Stimulated activated CD8-positive, alpha-beta memory T cell treated with anti-CD3 and anti-CD28 coated beads, Interleukin-12 subunit alpha, Interleukin-12 subunit beta, amount 100 ng/mL, for 4 hours (primary cell): ENCODE data around the gene PRRC2B.
A peak's percentile ranks its signal among the peaks of the same experiment; 100 is the strongest.

ENCODE experiments used
- DNase-seq: peaks from one replicate; pipeline ENCODE4 v3.0.0-alpha.2; 2020; ENCODE audit warnings: low read depth

Gene PRRC2B

DNA sequence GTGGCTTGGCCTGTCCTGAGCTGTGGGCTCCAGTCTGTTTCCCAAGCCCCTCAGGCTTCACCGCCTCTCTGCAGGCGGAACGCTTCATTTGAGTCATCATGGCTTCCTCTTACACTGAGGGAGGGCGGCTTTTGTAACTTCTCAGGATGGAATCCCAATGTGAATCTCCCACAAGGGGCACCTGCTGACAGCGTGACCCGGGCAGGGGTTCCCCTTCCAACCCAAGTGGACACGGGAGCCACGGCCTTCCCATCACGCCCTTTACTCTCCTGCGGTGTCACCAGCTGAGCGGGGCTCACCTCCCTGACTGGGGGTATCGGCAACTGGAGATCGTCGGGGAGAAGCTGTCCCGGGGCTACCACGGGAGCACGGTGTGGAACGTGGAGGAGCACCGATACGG lies 124.7 kb downstream of the PRRC2B start:
- no peak for DNase-seq

DNA sequence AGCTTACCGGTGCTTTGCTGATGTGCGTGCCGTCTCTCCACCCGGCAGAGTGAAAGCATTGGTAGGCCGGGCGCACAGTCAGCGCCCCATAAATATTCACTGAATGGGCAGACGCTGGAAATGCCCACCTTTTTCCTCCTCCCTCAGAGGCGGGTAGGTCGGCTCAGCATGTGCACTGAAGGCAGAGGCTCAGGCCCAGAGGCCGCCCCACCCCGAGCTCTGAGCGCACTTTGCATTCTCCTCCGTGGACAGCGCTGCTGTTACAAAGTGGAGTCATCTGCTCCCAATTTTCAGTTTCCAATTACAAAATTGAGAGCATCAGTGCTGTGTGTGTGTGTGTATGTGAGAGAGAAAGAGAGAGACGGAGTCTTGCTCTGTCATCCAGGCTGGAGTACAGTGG lies 126.6 kb downstream of the PRRC2B start:
- no peak for DNase-seq

DNA sequence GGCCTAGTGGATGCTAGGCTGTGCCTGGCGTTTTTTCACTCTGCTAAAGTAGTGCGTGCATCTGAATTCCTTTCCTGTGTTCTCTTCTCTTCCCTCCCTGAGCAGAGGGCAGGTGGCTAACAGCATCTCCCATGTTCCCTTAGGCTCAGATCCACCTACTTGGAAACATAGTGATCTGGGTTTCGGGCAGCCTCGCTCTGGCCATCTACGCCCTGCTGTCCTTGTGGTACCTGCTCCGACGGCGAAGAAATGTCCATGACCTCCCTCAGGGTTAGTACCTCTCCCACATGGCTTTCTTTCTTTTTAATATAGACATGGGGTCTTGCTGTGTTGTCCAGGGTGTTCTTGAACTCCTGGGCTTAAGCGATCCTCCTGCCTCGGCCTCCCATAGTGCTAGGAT lies 127.3 kb downstream of the PRRC2B start:
- DNase-seq, result no peak

DNA sequence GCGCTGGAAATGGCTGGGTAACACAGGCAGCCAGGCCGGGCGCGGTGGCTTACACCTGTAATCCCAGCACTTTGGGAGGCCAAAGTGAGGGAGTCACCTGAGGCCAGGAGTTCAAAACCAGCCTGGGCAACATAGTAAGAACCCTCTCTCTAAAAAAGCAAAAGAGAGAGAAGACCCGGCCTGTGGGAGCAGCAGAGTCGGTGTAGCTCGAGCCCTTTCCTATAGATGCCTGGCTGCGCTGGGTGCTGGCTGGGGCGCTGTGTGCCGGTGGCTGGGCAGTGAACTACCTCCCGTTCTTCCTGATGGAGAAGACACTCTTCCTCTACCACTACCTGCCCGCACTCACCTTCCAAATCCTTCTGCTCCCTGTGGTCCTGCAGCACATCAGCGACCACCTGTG lies 127.9 kb downstream of the PRRC2B start:
- no peak for DNase-seq

DNA sequence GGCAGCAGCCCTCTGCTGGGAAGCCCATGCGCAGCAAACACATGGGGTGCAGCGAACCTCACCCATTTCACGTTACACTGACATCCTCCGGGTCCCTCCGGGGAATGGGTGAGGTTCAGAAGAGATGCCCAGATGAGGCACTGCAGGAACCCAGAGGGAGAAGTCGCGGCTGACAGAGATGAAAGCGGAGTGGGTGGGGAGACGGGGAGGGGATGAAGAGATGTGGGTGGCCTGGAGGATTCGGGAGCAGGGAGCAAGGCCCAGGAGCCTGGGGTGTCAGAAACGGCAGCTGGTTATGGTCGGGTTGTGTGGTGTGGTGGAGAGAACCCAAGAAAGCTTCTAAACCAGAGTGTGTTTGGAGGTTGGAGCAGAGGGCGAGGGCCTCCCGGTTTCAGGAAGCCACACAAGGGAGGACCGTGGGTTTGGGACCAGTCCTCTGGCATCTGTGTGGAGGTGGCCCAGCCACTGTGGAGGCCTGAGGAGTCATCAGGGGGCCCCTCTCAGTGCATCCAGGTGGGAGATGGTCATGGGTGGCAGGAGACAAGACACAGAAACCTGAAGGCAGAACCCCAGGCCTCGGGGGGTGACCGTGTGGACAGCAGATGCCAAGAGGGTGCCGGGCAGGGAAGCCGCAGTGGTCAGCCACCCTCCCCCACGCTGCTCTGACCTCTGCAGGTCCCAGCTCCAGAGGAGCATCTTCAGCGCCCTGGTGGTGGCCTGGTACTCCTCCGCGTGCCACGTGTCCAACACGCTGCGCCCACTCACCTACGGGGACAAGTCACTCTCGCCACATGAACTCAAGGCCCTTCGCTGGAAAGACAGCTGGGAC lies 128.6 kb downstream of the PRRC2B start:
- DNase-seq, result no peak

DNA sequence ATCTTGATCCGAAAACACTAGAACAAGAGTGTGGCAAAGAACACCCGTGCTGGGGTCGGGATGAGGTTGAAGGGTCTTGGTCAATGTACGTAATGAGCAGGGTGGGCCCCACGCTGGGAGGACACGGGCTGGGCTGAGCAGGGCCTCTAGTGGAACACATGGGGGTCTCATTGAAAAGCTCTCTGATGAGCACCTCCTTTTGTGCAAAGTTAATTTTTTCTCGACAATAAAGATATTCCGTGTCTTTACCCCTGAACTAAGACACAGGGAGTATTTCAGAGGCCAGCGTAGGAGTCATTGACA lies 129.2 kb downstream of the PRRC2B start:
- DNase-seq, result no peak

DNA sequence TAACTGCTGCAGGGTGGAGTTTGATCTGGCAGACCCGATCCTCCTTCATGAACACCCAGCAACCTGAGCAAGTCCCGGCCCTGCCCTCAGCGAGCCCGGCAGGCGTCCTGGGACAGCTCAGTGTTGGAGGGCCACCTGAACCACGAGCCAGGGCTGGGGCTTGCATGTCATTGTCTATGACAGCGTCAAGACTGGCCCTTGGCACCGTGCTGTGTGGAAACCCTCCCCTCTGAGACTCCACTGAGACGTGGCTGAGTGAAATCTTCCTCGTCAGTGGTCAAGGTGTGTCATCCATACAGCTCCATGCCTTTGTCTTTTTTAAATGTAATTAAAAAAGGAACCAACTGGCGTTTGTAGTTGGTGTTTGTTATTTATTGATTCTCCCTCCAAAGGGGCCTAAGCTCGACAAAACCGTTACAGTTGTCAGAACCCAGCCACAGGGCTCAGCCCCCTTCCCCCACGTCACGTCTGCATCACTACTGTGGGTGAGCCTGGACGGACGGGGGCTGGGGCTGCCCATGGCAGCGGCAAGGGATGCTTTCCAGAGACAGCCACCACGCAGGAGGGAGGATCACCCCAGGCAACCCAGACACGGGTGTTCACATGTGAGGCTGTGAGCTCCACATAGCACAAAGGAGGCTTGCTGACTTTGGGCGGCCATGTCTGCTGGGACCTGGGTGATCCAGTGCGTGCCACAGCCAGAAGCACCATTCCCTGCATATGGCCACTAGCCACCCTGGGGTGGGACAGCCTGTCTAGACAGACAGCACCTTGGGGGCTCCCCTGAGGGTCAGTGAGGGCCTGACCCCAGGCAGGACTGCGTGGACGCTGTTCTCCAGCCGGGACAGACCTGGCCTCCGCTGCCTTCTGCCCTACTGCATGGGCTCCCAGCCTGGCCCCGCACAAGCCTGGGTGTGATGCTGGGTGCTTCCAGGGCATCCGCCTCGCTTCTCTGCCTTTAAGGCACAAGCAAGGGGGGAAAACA lies 129.9 kb downstream of the PRRC2B start:
- no peak for DNase-seq

DNA sequence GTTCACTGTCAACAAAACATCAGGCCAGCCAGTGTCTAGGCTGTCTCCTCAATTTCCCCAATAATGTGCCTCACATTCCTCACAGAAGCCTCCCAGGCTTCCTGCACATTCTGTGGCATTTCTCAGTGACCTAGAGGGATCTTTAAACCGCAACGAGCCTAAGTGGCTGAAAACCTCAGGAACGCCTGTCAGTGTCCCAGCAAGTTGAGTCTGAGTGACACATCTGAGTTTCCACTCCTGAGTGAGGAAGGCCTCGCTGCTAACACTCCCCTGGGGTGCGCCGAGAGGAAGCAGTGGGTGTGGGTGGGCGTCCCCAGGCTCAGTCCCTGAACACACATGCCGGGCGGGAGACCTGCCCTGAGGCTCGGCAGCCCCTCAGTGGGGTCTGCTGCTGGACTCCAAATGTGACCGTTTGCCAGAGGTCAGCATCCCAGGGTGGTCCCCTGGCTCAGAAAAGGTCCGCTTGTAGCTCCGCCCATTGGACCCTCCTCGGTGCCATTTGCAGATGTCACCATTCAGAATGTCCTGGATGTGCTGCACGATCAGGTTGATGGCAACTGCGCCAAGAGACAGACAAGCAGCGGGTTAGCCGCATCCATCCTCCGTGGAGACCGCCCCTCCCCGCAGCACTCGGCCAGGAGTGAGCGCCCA lies 130.9 kb downstream of the PRRC2B start:
- no peak for DNase-seq

DNA sequence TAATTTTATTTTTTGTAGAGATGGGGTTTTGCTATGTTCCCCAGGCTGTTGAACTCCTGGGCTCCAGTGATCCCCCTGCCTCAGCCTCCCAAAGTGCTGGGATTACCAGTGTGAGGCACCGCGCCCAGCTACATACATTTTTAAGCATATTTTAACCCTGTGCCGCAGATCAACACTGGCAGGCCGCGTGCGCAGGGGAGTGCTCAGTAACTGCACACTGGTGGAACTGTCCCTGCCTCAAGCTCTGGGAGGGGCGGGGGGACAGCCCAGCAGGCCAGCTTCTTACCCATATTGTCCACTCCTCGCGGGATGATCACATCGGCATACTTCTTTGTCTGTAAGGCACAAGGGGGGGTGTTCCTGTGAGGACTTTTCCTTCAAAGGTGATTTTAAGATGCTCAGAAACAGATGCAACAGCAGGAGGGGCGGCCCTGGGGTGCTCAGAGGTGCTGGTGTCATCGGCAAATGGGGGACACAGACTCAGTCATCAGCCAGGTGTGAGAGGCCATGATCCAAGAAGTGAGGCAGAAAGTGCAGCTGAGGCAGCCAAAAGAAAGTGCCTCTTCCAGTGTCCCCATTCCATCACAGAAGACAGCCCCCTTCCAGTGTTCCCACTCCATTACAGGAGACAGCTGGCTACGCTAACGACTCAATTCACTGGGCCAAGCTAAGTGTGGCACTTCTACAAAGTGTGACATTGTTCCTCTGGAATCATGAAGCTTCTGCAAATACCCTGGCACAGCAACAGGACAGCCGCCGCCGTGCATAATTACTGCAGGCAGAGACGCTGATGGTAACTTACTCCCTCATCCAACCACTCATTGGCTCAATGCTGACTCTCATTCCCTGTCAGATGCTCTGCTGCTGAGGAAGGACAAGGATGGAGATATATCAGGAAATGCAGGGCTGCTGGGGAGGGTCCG lies 132.0 kb downstream of the PRRC2B start:
- DNase-seq, result no peak

DNA sequence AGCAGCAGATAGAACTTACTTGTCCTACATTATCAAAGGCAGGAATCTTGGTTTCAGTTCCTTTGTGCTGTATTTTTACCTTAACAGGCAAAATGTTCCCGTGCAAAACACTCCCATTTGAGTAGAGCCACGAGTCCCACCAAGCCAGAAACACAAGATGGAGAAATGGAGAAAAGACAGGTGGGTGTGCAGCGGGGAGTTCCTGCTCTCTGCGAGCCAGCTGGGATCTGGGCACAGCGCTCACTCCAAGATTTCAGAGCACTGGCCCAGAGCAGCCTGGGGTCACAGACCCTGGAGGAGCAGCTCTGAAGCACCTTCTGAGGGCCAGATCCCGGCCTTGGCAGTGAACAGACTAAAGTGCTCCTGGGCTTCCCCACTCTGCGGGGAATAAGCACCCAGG lies 134.3 kb downstream of the PRRC2B start:
- no peak for DNase-seq

DNA sequence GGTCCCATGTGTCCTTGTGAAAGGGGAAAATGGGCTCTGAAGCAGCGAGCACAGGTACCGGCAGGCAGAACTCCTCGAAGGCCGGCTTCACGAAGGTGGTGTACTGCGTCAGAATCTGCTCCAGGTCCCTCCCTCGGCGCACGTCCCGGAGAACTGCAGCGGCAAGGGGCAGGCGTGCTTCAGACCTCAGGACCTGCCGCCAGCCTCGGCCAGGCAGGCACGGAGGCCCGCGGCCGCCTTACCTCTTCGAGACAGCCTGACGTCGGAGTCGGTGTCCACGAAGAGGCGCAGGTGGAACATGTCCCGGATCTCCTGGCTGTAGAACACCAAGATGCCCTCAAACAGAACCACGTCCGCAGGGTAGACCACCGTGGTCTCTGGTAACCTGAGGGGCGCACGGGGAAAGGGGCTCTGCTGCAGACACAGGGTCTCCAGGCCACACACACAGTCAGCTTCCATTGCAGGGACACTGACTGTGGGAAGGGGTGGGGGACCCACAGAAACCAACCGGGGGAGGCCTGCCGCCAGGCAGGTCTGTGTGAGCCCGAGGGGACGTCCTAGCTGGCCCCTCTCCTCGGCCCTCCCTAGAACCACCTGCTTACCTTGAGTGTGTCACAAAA lies 135.1 kb downstream of the PRRC2B start:
- DNase-seq, result no peak

DNA sequence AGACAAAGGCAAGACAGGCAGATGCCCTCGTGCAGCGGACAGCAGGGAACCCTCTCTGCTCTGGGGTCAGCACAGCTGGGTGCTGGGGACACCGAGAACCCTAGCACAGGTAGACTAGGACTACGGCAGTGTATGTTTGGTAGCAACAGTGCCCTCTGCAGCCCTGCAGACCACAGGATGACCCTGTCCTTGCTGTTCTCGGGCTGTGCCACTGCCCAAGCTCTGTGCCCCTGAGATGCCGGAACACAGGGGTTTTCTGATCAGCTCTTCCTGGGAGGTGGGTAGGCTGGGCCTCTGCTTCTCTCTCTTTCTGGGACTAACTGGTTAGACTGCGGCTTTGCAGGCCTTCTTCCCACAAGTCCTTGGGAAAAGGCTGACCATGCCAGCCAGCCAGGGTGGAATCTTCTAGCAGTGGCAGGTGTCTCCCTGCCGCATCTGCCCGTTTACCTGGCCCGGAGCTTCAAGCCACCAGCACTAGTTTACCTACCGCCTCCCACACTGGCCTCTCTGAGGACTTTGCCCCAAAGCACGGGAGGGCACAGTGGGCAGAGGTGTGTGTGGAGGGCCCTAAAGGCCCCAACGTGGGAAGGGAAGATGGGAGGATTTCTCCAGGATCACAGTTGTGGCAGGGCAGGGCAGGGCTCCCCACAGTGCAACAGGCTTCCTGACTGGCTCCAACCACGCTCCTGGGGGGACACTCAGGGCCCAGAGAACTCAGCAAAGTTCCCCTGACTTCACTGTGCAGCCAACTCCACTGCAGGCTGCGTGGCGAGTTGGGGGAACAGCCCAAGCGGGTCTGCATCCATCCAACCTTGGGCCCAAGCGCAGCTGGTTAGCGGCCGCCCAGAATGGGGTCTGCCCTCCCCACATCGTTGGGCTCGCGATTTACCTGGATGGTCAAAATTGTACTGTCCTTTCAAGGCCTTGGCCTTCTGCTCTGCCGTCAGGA lies 136.0 kb downstream of the PRRC2B start:
- no peak for DNase-seq

DNA sequence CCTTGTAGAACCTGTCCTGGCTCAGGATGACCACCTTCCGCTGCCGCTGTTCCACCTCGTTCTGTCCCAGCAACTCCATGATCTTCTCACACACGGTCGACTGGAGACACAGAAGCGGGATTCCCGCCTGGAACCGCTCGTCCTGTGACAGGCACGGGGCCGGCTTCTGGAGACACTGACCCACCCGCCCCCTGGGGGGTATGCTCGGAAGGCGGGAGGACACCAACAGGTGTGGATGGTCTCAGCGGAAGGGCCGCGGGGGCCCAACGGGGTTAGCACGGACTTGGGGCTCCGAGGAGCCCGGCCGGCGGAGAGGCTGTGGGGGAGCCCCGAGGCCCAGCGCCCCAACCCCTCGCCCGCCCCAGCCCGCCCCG lies 136.6 kb downstream of the PRRC2B start:
- no peak for DNase-seq

DNA sequence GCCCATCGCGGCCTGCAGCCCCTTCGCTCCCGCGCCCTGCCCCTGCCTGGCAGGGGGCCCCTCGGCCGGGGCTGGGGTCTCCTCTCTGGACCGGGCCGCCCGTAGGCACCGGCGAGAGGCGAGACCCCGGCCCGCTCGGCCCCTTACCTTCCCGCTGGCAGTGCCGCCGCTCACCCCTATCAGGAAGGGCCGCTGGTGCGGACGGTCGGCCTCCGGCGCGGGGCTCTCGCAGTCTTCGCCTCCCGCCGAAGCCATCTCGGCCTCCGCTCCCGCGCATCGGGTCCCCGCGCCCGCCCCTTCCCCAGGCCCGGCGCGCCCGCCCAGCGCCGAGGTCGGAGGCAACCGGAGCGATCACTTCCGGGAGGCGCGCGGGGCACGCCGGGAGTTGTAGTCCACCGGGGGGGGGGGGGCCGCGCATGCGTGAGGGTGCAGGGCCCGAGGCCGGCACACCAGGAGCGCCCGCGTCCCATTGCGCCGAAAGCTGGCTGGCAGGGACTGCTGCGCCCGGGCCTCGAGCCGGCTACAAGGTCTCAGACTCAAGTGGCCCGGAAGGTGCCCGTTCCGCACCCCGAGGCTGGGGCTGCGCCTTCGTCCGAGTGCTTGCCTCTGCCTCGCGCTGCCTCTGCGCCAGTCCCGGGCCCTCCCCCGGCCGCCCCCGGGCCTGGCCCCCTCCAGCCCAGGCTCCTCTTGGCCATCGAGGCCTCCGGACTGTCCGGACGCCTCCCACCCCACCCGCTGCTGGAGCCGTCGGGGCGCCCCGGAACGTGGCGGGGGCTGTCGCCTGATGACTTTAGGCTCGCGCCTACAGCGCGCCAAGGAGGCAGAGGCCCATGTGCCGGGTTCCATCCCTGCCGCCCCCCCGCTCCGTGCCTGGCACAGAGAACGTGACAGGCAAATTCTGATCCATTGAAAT lies 137.3 kb downstream of the PRRC2B start, which contains the start of gene UCK1:
Gene UCK1 (minus strand): TSS at position 344 of the 913 bp plus-strand sequence. CDS start 89 bp downstream, at position 255.
- peak; percentile 51 for DNase-seq

DNA sequence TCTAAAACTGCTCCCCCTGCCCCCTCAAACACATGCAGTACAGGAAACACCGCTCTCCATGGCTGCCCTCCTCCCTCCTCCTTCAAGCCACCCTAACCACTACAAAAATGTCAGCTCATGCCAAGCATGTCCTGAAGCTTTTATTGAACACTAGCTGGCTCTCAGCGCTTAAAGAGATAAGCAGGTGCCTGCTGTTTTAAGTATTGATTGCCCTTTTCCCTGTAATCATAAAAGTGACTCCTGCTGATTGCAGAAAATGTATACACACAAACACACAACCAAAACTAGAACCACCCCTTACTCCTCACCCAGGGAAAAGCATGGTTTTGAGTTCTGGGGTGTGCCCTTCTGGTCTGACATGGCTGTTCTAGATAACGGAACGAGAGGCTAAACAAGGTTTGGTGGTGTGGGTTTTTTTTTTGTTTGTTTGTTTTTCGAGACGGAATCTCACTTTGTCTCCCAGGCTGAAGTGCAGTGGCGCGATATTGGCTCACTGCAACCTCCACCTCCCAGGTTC lies 140.9 kb downstream of the PRRC2B start:
- DNase-seq, result no peak

DNA sequence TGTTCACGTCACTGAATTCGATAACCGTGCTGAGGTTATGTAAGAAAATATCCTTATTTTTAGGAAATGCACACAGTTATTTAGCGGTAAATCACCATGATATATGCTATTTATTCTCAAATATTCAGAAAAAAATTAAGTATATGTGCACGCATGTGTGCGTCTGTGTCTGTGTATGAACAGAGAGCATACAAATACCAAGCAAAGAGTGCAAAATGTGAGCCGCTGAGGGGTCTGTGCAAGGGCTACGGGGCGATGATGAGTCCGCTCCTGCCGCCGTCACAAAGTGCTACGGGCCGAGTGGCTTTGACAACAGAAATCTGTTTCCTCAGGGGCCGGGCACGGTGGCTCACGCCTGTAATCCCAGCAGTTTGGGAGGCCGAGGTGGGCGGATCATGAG lies 144.1 kb downstream of the PRRC2B start:
- DNase-seq, result no peak

DNA sequence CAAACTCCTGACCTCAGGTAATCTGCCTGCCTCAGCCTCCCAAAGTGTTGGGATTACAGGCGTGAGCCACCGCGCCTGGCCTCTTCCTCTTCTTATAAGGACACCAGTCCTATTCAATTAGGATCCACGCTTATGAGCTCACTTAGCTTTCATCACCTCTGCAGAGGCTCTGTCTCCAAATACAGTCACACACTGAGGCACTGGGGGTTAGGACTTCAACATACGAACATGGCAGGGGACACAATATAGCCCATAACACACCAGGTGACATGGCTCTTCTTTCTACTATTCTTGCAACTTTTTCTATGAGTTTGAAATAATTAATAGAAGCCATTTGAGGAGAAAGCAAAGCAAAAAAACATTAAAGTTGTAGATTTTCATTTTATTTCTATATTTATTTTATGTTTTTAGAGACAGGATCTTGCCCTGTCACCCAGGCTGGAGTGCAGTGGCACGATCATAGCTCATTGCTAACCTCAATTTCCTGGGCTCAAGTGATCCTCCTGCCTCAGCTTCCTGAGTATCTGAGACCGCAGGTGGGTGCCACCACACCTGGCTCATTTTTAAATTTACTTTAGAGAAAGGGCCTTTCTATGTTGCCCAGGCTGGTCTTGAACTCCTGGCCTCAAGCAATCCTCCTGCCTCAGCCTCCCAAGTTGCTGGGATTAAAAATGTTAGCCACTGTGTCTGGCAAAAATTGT lies 145.5 kb downstream of the PRRC2B start:
- no peak for DNase-seq

DNA sequence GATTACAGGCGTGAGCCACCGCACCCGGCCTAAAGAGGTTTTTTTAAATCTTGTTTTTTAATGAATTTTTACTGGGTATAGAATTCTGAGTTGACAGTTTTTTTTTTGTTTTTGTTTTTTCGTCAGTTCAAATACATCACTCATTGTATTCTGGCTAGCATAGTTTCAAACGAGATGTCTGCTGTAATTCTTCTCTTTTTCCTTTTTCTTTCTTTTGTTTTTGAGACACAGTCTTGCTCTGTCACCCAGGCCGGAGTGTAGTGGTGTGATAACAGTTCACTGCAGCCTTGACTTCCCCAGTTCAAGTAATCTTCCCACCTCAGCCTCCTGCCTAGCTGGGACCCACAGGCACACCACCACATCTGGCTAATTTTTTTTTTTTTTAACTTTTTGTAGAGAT lies 149.3 kb downstream of the PRRC2B start:
- no peak for DNase-seq
